ENCODE results near the gene SCMH1. TPM values are rescaled to one million over a fixed set of nuclear protein-coding genes. Genes with fewer than 3 reads are reported as not detected.

SCMH1 gene
- total and polyA plus RNA-seq, 11 donors = 36.0 to 56.2 (median 43.0) TPM

- Histone ChIP-seq H3K27me3 (no peaks in the 10 kb centered on the region), H3K4me1 (peaks cover 0 to 15% (median 9%) of the 10 kb centered on the region in 12 donors), H3K27ac (no peak overlapping the region), H3K9me3 (no peaks in the 10 kb centered on the region), H3K36me3 (peaks cover 3 to 98% (median 65%) of the 10 kb centered on the region in 9 donors), H3K4me3 (no peak overlapping the region)
- TF ChIP-seq POLR2A (IDR thresholded peaks at IDR 0.05) = no peak
- no peak for TF ChIP-seq CTCF (IDR thresholded peaks at IDR 0.05)
- intact Hi-C loops (cut with DNase I) = no loop called here
- 96 to 98% (median 97%) methylated on average over 4 of the region's 4 CpGs for WGBS, 4 donors
- ATAC-seq = no peak
- no peak for DNase-seq
Observed at GRCh38 chr1:40998668-40999067, 243.4 kb downstream of the SCMH1 start.

GRCh38 chr1:40997096-40997495, 245.0 kb downstream of the SCMH1 start:
- no peak overlapping the region for H3K27ac ChIP-seq
- peaks cover 3 to 99% (median 72%) of the 10 kb centered on the region in 9 donors for H3K36me3 ChIP-seq
- no peak for ATAC-seq
- WGBS, 4 donors = 89 to 95% (median 95%) methylated on average over 8 of the region's 8 CpGs
- H3K4me1 ChIP-seq = no peaks in the 10 kb centered on the region
- TF ChIP-seq CTCF (IDR thresholded peaks at IDR 0.05) = no peak
- no peak for TF ChIP-seq POLR2A (IDR thresholded peaks at IDR 0.05)
- no peaks in the 10 kb centered on the region for H3K9me3 ChIP-seq
- H3K4me3 ChIP-seq = no peak overlapping the region
- DNase-seq = no peak
- intact Hi-C loops (cut with DNase I) = no loop called here
- H3K27me3 ChIP-seq = no peaks in the 10 kb centered on the region

GRCh38 chr1:40989066-40989465, 253.0 kb downstream of the SCMH1 start:
- H3K27ac ChIP-seq = no peak overlapping the region
- TF ChIP-seq POLR2A (IDR thresholded peaks at IDR 0.05) (no peak), CTCF (IDR thresholded peaks at IDR 0.05) (no peak)
- 95 to 98% (median 96%) methylated on average over 5 of the region's 5 CpGs for WGBS, 4 donors
- H3K27me3 ChIP-seq = no peaks in the 10 kb centered on the region
- H3K36me3 ChIP-seq = peaks cover 0 to 99% (median 82%) of the 10 kb centered on the region in 9 donors
- intact Hi-C loops (cut with DNase I) = no loop called here
- H3K9me3 ChIP-seq = no peaks in the 10 kb centered on the region
- H3K4me3 ChIP-seq = no peak overlapping the region
- DNase-seq (no peak), ATAC-seq (no peak)
- H3K4me1 ChIP-seq = peaks cover 0 to 13% (median 3%) of the 10 kb centered on the region in 12 donors

- H3K4me3 ChIP-seq = no peak overlapping the region
- intact Hi-C loops (cut with DNase I) = no loop called here
- no peak overlapping the region for H3K27ac ChIP-seq
Observed at GRCh38 chr1:40988280-40988679, 253.8 kb downstream of the SCMH1 start.

More at GRCh38 chr1:40988280-40988679, 253.8 kb downstream of the SCMH1 start:
- no peak for ATAC-seq
- Histone ChIP-seq H3K36me3 (peaks cover 0 to 100% (median 83%) of the 10 kb centered on the region in 9 donors), H3K9me3 (no peaks in the 10 kb centered on the region), H3K27me3 (no peaks in the 10 kb centered on the region), H3K4me1 (peaks cover 0 to 13% (median 3%) of the 10 kb centered on the region in 12 donors)
- TF ChIP-seq CTCF (IDR thresholded peaks at IDR 0.05) (no peak), POLR2A (IDR thresholded peaks at IDR 0.05) (no peak)
- WGBS, 4 donors = 89 to 95% (median 90%) methylated on average over 3 of the region's 3 CpGs
- no peak for DNase-seq
